H9 (cell line): ENCODE results near the gene ATOH7. TPM values are rescaled to one million over a fixed set of nuclear protein-coding genes. Genes with fewer than 3 reads are reported as not detected.

Experiments used
- DNase-seq: peaks from one replicate; pipeline ENCODE4 v3.0.0-alpha.2; 2017
- H2AFZ ChIP-seq: one replicate; pipeline ENCODE4 v1.6.1; 2013; ENCODE audit warnings: mild to moderate bottlenecking, low read length, control low read depth, moderate library complexity
- H2AK5ac ChIP-seq: 2 replicates; pipeline ENCODE4 v1.6.1; 2013; ENCODE audit warnings: low read length, control low read depth, mixed read lengths; ENCODE audit not compliant: insufficient read length
- H2BK120ac ChIP-seq: one replicate; pipeline ENCODE4 v1.6.1; 2013; ENCODE audit warnings: low read depth, mild to moderate bottlenecking, low read length, control low read depth, inconsistent platforms; ENCODE audit not compliant: poor library complexity, severe bottlenecking
- H2BK12ac ChIP-seq: 2 replicates; pipeline ENCODE4 v1.6.1; 2013; ENCODE audit warnings: low read length, control low read depth, mixed read lengths, low read depth; ENCODE audit not compliant: insufficient read length
- H2BK15ac ChIP-seq: 2 replicates; pipeline ENCODE4 v1.6.1; 2013; ENCODE audit warnings: low read depth, low read length, control low read depth
- H2BK20ac ChIP-seq: one replicate; pipeline ENCODE4 v1.6.1; 2013; ENCODE audit warnings: low read depth, mild to moderate bottlenecking, low read length, control low read depth, inconsistent platforms; ENCODE audit not compliant: poor library complexity, severe bottlenecking
- H2BK5ac ChIP-seq: 2 replicates; pipeline ENCODE4 v1.6.1; 2013; ENCODE audit warnings: low read length, control low read depth, mixed read lengths; ENCODE audit not compliant: insufficient read length
- H3K14ac ChIP-seq: 2 replicates; pipeline ENCODE4 v1.6.1; 2013; ENCODE audit warnings: low read length, control low read depth; ENCODE audit not compliant: insufficient read depth
- H3K18ac ChIP-seq: 2 replicates; pipeline ENCODE4 v1.6.1; 2013; ENCODE audit warnings: low read depth, mild to moderate bottlenecking, mixed read lengths, low read length, control low read depth; ENCODE audit not compliant: insufficient read length
- H3K23ac ChIP-seq: 2 replicates; pipeline ENCODE4 v1.6.1; 2013; ENCODE audit warnings: low read length, control low read depth, mixed read lengths, low read depth; ENCODE audit not compliant: insufficient read length
- H3K23me2 ChIP-seq: 2 replicates; pipeline ENCODE4 v1.6.1; 2013; ENCODE audit warnings: low read depth, mild to moderate bottlenecking, mixed read lengths, low read length, control low read depth; ENCODE audit not compliant: insufficient read length, poor library complexity, severe bottlenecking
- H3K27ac ChIP-seq: 2 replicates; pipeline ENCODE4 v1.5.1; 2013; ENCODE audit warnings: low read length, control low read depth, mixed read lengths, low read depth; ENCODE audit not compliant: insufficient read length
- H3K27me3 ChIP-seq: 2 replicates; pipeline ENCODE4 v1.6.1; 2013; ENCODE audit warnings: low read length, control low read depth, inconsistent platforms; ENCODE audit not compliant: insufficient read depth
- H3K4ac ChIP-seq: 2 replicates; pipeline ENCODE4 v1.6.1; 2013; ENCODE audit warnings: low read depth, mild to moderate bottlenecking, control low read depth, inconsistent platforms, low read length, moderate library complexity
- H3K4me1 ChIP-seq: 2 replicates; pipeline ENCODE4 v1.6.1; 2013; ENCODE audit warnings: low read length, control low read depth, inconsistent platforms; ENCODE audit not compliant: insufficient read depth
- H3K4me2 ChIP-seq: 2 replicates; pipeline ENCODE4 v1.6.1; 2013; ENCODE audit warnings: low read length, control low read depth, mixed read lengths; ENCODE audit not compliant: insufficient read length, insufficient read depth
- H3K56ac ChIP-seq: 2 replicates; pipeline ENCODE4 v1.6.1; 2013; ENCODE audit warnings: low read depth, mild to moderate bottlenecking, mixed read lengths, low read length, control low read depth; ENCODE audit not compliant: insufficient read length
- H3K79me1 ChIP-seq: 2 replicates; pipeline ENCODE4 v1.6.1; 2013; ENCODE audit warnings: low read depth, mild to moderate bottlenecking, moderate library complexity, low read length, control low read depth, inconsistent platforms; ENCODE audit not compliant: insufficient read depth, poor library complexity, severe bottlenecking
- H3K79me2 ChIP-seq: 2 replicates; pipeline ENCODE4 v1.6.1; 2013; ENCODE audit warnings: low read length, control low read depth, inconsistent platforms; ENCODE audit not compliant: insufficient read depth
- H3K9ac ChIP-seq: 2 replicates; pipeline ENCODE4 v1.6.1; 2013; ENCODE audit warnings: low read length, control low read depth, mixed read lengths; ENCODE audit not compliant: insufficient read length; ENCODE audit errors: extremely low read depth
- H3K9me3 ChIP-seq: one replicate; pipeline ENCODE4 v1.6.1; 2013; ENCODE audit warnings: low read depth, low read length, inconsistent platforms; ENCODE audit not compliant: control insufficient read depth
- H3T11ph ChIP-seq: one replicate; pipeline ENCODE4 v1.6.1; 2013; ENCODE audit warnings: mild to moderate bottlenecking, low read length, control low read depth, inconsistent platforms
- H4K20me1 ChIP-seq: one replicate; pipeline ENCODE4 v1.6.1; 2013; ENCODE audit not compliant: control insufficient read depth, insufficient read length, insufficient read depth
- H4K5ac ChIP-seq: 2 replicates; pipeline ENCODE4 v1.6.1; 2013; ENCODE audit warnings: low read depth, mild to moderate bottlenecking, mixed read lengths, low read length, control low read depth; ENCODE audit not compliant: insufficient read length
- H4K8ac ChIP-seq: replicated peaks from 2 replicates; pipeline ENCODE4 v1.6.1; 2013; ENCODE audit warnings: low read length, control low read depth, mixed read lengths, low read depth; ENCODE audit not compliant: insufficient read length
- H4K91ac ChIP-seq: 2 replicates; pipeline ENCODE4 v1.6.1; 2013; ENCODE audit warnings: low read depth, mild to moderate bottlenecking, moderate library complexity, mixed read lengths, low read length, control low read depth; ENCODE audit not compliant: insufficient read length
- H3K27ac Mint-ChIP-seq, 3 experiments: 2 replicates in 2 of 3; 3 replicates in 1 of 3; pipeline ENCODE4 v1.8.0; 2020 to 2021; ENCODE audit warnings: mixed read lengths in 3 of 3, mild to moderate bottlenecking in 1 of 3, moderate library complexity in 1 of 3
- H3K27me3 Mint-ChIP-seq: 2 replicates; pipeline ENCODE4 v1.8.0; 2021; ENCODE audit warnings: low read depth, mild to moderate bottlenecking, moderate library complexity, mixed read lengths
- H3K36me3 Mint-ChIP-seq, 3 experiments: 2 replicates in 2 of 3; 3 replicates in 1 of 3; pipeline ENCODE4 v1.8.0; 2020 to 2021; ENCODE audit warnings: low read depth in 3 of 3, mixed read lengths in 3 of 3; ENCODE audit not compliant: insufficient read depth in 1 of 3
- H3K4me1 Mint-ChIP-seq, 2 experiments: 2 replicates each; pipeline ENCODE4 v1.8.0; 2020; ENCODE audit warnings: mixed read lengths in 2 of 2
- H3K4me3 Mint-ChIP-seq, 2 experiments: 2 replicates in 1 of 2; 3 replicates in 1 of 2; pipeline ENCODE4 v1.8.0; 2020 to 2021; ENCODE audit warnings: mild to moderate bottlenecking in 2 of 2, mixed read lengths in 2 of 2, moderate library complexity in 1 of 2
- H3K9me3 Mint-ChIP-seq, 2 experiments: 2 replicates in 1 of 2; 3 replicates in 1 of 2; pipeline ENCODE4 v1.8.0; 2020; ENCODE audit warnings: mild to moderate bottlenecking in 2 of 2, mixed read lengths in 2 of 2, moderate library complexity in 1 of 2
- CTCF ChIP-seq: fragments of 200-600 bp; sonication (generic); conservative IDR thresholded peaks from 3 replicates; pipeline ENCODE4 v1.8.0; 2021; ENCODE audit warnings: antibody characterized with exemption, mild to moderate bottlenecking
- WGBS: extraction: QIAGEN DNeasy Blood & Tissue Kit; methylation state at CpG from one replicate; pipeline ENCODE4 v1.1.7; 2013; ENCODE audit warnings: missing lambda C conversion rate, low lambda C conversion rate, mixed read lengths; ENCODE audit not compliant: insufficient read length; ENCODE audit errors: extremely low coverage; 5-methylcytosine and 5-hydroxymethylcytosine counted together
- total RNA-seq: library from RNA; stranded (reverse); gene quantifications from 2 replicates; pipeline ENCODE4 v1.2.1, GENCODE V29; 2021

ATOH7 gene
- total RNA-seq, 1 experiment from 2014 or later, result 0.20 TPM

- no peaks in the 10 kb centered on the region for H3K79me1 ChIP-seq
- H3K4ac ChIP-seq, result no peak overlapping the region
- H3K27ac ChIP-seq, result no peak overlapping the region
- H3K23ac ChIP-seq, result no peak overlapping the region
- Mint-ChIP-seq H3K4me3 (no peak overlapping the region), H3K4me1 (peaks cover 15 to 22% of the 10 kb centered on the region in 2 experiments), H3K36me3 (no peaks in the 10 kb centered on the region), H3K9me3 (no peaks in the 10 kb centered on the region), H3K27ac (no peak overlapping the region), H3K27me3 (peaks cover 52% of the 10 kb centered on the region)
- no peak overlapping the region for H3K56ac ChIP-seq
- no peak overlapping the region for H3K14ac ChIP-seq
- H2BK20ac ChIP-seq, result no peak overlapping the region
- peaks cover 3% of the 10 kb centered on the region for H3K4me1 ChIP-seq
- no peak overlapping the region for H2BK12ac ChIP-seq
- H3K27me3 ChIP-seq, result no peaks in the 10 kb centered on the region
- no peak overlapping the region for H4K5ac ChIP-seq
- H2AFZ ChIP-seq, result no peak overlapping the region
- H3T11ph ChIP-seq, result no peak overlapping the region
- H3K23me2 ChIP-seq, result no peaks in the 10 kb centered on the region
- no peak for TF ChIP-seq CTCF
- no peak overlapping the region for H3K18ac ChIP-seq
- no peaks in the 10 kb centered on the region for H4K20me1 ChIP-seq
- H3K79me2 ChIP-seq, result no peaks in the 10 kb centered on the region
- no peak overlapping the region for H2BK15ac ChIP-seq
- no peak overlapping the region for H3K4me2 ChIP-seq
- H2BK120ac ChIP-seq, result no peak overlapping the region
- no peak for DNase-seq
- no peak overlapping the region for H4K8ac ChIP-seq
- H2AK5ac ChIP-seq, result no peak overlapping the region
- WGBS, result no CpG with 5 or more reads among the region's 4 CpGs
- H3K9ac ChIP-seq, result no peak overlapping the region
- H4K91ac ChIP-seq, result no peak overlapping the region
- H2BK5ac ChIP-seq, result no peak overlapping the region
- H3K9me3 ChIP-seq, result no peaks in the 10 kb centered on the region
Observed at GRCh38 chr10:68249297-68249696, 17.4 kb upstream of the ATOH7 start.
